HG03066 (cell line): ENCODE measurements around the gene TBC1D22A.

Source experiments
- ATAC-seq: cut with Tn5 transposase; IDR thresholded peaks from one replicate; pipeline ENCODE4 v1.9.1; 2021; ENCODE audit warnings: low read depth; ENCODE audit not compliant: unreplicated experiment

Gene TBC1D22A

GRCh38 chr22:47177334-47177815, 414.9 kb downstream of the TBC1D22A start:
- no peak for ATAC-seq

- no peak for ATAC-seq
These were observed 415.9 kb downstream of the TBC1D22A start for GRCh38 chr22:47178339-47178738.

- no peak for ATAC-seq
These were observed 418.3 kb downstream of the TBC1D22A start for GRCh38 chr22:47180796-47181195.

GRCh38 chr22:47187176-47187957, 424.9 kb downstream of the TBC1D22A start:
- ATAC-seq, result no peak

DNA sequence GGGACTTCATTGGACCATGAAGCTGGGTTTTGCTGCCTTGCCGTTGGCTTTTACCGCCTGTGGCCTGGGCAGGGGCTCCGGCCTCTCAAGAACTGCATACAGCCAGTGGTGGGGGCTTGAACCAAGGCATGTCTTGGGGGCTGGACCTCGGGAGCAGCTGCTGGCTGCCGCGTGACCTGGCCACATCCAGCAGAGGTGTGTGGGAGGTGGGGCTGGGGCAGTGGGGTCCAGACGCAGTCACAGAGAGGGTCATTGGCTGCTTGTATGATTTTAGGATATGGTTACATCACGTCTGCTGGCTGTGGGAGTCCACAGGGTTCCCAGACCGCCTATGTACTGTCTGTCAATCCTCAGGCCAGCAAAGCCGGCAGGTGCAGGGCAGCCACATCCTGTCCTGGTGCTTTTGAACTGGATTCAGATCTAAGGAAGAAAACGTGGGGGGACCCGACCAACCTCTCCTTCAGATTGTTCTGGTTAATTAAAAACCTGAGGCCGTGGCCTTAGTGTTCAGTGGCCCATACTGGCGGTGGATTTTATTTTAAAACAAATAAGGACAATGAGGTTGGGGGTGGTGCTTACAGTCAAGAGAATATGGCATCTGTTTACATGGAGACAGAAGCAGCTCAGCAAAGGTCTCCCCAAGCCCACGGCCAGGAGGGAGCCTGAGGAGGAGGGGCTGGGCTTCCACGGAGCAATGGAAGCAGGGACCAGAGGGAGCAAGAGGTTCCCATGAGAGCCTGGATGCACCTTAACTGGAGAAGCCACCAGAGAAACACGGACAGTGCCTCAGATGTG, 426.0 kb downstream of the TBC1D22A start:
- no peak for ATAC-seq

DNA sequence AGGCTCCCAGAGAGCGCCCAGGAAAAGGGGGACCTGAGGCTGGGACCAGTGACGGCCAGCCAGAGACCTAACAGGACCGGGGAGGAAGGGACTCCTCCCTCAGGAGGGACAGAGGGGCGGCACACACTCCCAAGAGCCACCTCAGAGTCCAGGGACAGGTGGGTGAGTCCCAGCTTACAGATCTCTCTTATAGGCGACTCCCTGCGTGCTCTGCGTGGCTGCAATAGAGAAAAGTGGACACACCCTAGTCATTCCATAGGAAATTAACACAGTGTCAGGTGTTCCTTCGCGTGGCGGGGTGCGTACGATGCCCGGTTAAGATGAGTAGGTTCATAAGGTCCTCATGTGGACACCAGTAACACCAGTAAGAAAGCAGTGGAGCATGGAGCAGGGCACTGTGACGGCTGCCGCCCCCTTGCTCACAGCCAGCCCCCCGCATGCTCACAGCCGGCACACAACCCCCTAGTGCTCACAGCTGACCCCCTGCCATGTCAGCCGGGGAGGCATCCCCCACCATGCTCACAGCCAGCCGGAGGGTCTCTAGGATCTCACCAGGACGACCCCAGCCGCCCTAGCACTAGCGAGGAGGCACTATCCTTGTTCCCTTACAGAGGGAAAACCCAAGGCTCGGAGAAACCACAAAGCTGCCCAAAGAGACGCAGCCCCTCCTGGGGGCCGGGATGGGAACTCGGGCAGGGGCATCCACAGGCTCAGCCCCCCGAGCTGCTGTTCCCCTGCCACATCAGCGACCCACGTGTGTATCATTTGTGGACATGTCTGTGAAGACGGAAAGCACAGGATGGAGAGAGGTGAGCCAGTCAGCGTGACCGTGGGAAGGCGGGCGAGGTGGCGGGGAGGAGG, 426.8 kb downstream of the TBC1D22A start:
- no peak for ATAC-seq

- no peak for ATAC-seq
These were observed 428.0 kb downstream of the TBC1D22A start for GRCh38 chr22:47190276-47190956.

GRCh38 chr22:47190957-47191670, 428.7 kb downstream of the TBC1D22A start:
- ATAC-seq, result no peak

- ATAC-seq, result no peak
These were observed 429.5 kb downstream of the TBC1D22A start for GRCh38 chr22:47191671-47192650.

DNA sequence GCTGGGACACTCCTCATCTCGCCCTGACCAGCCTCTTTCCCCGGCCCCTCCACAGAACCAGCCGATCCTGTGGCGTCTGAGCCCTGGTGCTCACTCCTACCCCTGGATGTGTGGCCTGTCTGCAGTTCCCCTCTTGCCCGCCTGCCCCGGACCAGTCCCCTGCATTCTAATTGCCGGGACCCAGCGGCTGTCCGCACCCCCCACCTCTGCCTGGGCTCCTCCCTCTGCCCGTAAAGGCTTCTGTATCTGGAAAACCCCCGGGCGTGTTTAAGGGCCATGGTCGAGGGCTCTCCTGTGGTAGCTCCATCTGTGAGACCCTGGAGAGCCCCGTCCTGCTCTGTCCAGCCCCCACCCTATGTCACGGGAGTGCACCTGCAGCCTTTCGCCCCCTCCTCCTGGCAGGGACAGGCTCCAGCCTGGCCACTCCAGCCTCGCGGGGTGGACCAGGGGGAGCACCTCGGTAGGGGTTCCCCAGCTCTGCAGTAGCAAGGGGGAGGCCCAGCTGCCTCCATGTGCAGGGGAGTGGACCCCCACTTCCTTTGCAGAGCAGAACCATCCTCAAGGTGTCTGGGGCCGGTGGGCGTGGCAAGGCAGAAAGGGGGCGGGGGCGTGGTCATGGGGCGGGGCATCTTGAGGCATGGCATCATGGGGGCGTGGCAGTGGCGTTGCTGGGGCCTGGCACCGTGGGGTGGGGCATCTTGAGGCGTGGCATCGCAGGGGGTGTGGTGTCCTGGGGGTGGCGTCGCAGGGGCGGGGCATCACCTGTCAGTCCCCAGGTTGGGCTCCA, 430.4 kb downstream of the TBC1D22A start:
- ATAC-seq, result no peak

- ATAC-seq, result no peak
These were observed 431.3 kb downstream of the TBC1D22A start for GRCh38 chr22:47193606-47194329.

GRCh38 chr22:47194476-47195155, 432.2 kb downstream of the TBC1D22A start:
- ATAC-seq, result no peak

GRCh38 chr22:47195156-47195483, 432.7 kb downstream of the TBC1D22A start:
- ATAC-seq, result no peak

DNA sequence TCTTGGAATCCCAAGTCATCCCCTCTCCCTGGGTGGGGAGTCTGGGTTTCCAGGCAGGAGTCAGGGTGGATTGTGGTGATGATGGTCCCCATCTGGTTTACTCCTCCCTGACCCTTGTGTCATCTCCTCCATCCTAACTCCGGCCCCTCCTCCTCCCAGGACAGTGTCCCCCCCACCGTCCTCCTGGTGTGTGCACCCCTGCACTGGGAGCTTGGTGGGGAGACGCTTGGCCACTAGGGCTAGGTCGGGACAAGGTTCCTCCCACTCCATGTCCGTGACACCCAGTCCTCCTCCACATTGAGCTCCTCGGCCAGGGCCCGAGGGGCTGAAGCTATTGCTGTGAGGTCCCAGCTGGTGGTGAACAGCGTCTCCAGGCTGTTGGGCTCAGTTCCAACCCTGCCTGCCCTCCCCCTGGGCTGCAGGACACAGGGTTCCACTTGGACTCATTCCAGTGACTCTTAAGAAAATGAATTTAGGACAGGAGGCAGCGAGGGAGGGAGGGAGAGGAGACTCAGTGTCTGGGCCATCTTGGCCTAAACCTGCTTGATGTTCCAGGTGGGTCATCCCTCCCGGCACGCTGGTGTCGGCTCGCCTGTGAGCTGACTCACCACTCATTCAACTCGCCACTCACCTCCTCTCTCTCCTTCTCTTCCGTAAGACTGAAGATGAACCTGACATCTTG, 433.2 kb downstream of the TBC1D22A start:
- no peak for ATAC-seq

DNA sequence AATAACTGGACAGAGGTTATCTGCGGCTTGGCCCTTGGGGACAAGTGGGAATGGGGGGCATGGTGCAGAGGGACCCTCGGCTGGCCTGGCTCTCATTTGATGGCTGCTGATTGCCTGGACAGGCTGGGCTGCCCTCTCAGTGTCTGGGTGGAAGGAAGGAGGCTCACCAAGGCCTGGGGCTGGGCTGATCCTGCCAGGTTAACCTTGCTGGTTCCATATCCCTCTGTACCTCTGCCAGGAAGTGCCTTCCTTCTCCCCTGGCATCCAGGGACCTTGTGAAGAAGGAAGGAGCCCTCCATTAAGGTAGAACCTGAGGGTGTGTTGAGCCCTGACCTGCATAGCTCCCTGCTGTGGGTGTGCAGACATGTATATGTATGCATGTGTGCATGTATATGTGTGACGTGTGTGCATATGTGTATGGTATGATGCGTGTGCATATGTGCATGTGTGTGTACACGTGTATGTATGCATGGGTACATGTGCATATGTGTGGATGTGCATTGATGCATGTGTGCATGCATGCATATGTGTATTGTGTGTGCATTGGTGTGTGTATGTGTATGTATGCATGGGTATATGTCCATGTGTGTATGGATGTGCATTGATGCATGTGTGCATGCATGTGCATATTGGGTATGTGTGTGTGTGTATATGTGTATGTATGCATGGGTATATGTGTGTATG, 433.9 kb downstream of the TBC1D22A start:
- no peak for ATAC-seq
